PC-9 (cell line): Measurements from ENCODE around the gene MICAL3.

ENCODE experiments used
- EZH2 ChIP-seq: fragments of 200-600 bp; sonication (generic); IDR thresholded peaks from 2 replicates; pipeline ENCODE4 v1.8.0; 2017; ENCODE audit warnings: antibody characterized with exemption, low read depth
- TF ChIP-seq, protein P1 (sequence below): fragments of 200-600 bp; sonication (generic); conservative IDR thresholded peaks from 2 replicates; pipeline ENCODE4 v1.6.1; 2017; ENCODE audit warnings: mixed run types, antibody characterized with exemption, mild to moderate bottlenecking, moderate library complexity

DNA sequence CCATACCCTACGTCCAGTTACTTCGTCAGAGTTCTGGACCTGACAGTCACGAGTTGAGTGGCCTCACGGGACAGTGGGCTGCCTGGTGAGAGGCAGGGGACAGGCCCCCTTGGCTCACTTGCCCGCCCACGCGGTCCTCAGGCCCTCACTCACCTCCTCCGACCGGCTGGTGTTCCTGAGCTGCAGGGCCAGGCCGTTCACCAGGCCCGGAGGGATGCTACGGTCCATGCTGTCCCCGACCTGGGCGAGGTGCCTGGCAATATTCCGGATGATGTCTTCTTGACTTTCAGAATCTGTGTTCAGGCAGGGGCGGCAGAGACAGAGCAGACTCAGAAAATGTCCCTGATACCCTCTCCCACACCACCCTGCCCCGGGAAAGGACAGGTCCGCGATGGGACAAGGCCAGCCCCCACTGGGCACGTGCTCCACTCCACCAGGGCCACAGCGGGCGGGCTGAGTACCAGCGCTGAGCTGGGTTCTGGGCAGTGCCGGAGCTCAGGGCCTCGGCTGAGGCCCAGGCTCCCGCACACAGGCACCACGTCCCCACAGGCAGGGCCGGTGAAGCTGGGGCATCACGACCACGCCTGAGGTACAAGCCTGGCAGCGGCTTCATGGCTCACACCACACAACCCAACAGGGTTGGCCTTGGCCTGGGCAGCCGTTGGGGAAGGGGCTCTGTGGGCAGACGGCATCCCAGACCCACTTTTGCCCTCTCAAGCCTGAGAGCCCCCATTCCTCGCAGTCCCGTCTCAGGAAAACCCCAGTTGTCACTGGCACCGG, 285.0 kb downstream of the MICAL3 start:
- TF ChIP-seq, protein P1, sequence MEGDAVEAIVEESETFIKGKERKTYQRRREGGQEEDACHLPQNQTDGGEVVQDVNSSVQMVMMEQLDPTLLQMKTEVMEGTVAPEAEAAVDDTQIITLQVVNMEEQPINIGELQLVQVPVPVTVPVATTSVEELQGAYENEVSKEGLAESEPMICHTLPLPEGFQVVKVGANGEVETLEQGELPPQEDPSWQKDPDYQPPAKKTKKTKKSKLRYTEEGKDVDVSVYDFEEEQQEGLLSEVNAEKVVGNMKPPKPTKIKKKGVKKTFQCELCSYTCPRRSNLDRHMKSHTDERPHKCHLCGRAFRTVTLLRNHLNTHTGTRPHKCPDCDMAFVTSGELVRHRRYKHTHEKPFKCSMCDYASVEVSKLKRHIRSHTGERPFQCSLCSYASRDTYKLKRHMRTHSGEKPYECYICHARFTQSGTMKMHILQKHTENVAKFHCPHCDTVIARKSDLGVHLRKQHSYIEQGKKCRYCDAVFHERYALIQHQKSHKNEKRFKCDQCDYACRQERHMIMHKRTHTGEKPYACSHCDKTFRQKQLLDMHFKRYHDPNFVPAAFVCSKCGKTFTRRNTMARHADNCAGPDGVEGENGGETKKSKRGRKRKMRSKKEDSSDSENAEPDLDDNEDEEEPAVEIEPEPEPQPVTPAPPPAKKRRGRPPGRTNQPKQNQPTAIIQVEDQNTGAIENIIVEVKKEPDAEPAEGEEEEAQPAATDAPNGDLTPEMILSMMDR = no peak
- no peak for TF ChIP-seq EZH2
